Fibroblast of villous mesenchyme (primary cell): Measurements from ENCODE around the gene EIF4E2. TPM values are rescaled to one million over a fixed set of nuclear protein-coding genes. Genes with fewer than 3 reads are reported as not detected.

Experiments
- DNase-seq: peaks from one replicate; pipeline ENCODE4 v3.0.0-alpha.2; 2010; ENCODE audit warnings: low read depth
- H3K4me3 ChIP-seq: 2 replicates; pipeline ENCODE4 v1.5.1; 2011; ENCODE audit warnings: low read depth, mild to moderate bottlenecking, low read length
- total RNA-seq: library from RNA; depleted of rRNA; stranded (reverse); fragments of >200 nt; gene quantifications from 2 replicates; pipeline ENCODE4 v1.2.3, GENCODE V29; 2012
- TF ChIP-seq, protein P1 (sequence below): IDR thresholded peaks from 2 replicates; pipeline ENCODE4 v1.5.1; 2012; ENCODE audit warnings: low read depth, mild to moderate bottlenecking, low read length; ENCODE audit not compliant: insufficient read depth

EIF4E2 gene
- total RNA-seq, 1 donor, result 74.7 TPM

DNA sequence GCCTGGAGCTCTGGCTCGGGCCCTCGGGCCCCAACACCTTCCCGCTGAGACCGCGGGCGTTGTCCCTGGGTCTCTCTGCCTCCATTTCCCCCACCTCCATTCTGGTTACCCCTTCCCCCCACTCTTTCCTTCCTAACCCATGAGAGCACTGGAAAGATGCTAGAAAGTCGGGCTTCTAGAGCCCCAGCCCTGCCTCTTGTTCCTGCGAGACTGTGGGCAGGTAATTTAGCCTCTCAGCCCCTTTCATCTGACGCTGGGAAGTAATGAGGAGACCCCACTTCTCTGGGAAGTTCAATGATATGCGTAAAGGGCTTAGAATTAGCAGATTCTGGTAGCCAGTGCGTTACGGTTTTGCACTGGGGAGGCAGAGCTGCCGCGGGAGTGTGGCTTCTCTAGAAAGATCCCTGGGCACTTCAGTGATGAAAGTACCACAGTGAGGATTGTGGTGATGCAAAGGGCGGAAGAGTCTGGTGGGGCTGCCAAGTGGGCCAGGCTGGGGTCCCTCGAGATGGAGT is 46.6 kb upstream of the EIF4E2 start:
- TF ChIP-seq, protein P1, sequence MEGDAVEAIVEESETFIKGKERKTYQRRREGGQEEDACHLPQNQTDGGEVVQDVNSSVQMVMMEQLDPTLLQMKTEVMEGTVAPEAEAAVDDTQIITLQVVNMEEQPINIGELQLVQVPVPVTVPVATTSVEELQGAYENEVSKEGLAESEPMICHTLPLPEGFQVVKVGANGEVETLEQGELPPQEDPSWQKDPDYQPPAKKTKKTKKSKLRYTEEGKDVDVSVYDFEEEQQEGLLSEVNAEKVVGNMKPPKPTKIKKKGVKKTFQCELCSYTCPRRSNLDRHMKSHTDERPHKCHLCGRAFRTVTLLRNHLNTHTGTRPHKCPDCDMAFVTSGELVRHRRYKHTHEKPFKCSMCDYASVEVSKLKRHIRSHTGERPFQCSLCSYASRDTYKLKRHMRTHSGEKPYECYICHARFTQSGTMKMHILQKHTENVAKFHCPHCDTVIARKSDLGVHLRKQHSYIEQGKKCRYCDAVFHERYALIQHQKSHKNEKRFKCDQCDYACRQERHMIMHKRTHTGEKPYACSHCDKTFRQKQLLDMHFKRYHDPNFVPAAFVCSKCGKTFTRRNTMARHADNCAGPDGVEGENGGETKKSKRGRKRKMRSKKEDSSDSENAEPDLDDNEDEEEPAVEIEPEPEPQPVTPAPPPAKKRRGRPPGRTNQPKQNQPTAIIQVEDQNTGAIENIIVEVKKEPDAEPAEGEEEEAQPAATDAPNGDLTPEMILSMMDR, result no peak
- H3K4me3 ChIP-seq, result no peak overlapping the region
- DNase-seq, result no peak

DNA sequence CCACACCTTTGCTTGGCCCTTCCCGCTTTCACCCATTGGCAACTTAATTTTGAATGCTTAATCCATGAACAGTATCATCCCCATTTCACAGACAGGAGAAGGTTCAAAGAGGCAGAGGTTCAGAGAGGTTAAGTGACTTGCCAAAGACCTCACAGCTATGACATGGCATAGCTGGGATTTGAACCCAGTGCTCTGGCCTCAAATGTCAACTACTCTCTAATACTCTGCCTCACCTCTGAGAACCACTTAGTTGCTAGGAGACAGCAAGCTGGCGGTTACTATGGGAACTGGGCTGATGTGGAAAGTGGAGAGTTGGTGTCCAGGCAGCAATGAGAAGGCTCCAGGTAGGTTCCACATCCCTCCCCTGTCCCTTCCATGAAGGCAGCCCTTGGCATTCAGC is 46.1 kb upstream of the EIF4E2 start:
- TF ChIP-seq, protein P1, result no peak
- DNase-seq, result no peak
- H3K4me3 ChIP-seq, result no peak overlapping the region

DNA sequence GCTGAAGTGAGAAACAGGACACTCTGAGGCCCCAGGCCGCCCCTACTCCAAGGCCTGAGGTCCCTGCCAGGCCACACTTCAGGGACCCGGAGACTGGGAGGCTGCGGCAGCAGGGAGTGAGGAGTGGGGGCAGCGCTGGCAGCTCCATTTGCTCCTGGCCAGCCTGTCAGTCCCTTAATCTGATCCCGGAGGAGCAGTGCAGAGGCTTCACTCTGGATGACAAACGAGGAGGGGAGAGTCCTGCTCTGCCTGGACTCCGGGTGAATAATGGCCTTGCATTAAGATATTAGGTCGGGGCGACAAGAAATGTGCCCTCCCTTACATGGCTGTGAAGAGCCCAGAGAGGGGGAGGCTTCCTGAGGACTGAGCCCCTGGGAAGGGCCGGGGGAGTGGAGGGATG is 44.6 kb upstream of the EIF4E2 start:
- no peak for DNase-seq
- TF ChIP-seq, protein P1, result no peak

DNA sequence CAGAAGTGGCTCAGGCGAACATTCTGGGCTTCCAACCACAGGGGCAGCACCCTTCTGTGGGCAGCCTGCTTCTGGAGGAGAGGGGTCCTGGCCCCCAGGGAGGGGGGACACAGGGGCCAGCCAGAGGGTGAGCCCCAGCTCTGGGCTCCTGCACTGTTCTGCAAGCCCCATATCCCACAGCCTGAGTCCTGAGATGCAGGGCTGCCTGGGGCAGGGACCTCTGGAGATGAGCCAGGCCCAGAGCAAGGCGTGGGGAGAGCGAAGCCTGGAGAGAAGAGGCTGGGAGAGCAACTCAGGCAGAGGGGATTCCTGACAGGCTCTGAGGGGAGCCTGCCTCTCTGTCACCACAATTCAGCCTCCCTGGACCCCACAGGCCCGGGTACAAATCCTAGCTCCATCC is 43.8 kb upstream of the EIF4E2 start:
- DNase-seq, result no peak
- no peak overlapping the region for H3K4me3 ChIP-seq
- TF ChIP-seq, protein P1, result no peak

More for the DNA sequence above, 44.6 kb upstream of the EIF4E2 start:
- no peak overlapping the region for H3K4me3 ChIP-seq

DNA sequence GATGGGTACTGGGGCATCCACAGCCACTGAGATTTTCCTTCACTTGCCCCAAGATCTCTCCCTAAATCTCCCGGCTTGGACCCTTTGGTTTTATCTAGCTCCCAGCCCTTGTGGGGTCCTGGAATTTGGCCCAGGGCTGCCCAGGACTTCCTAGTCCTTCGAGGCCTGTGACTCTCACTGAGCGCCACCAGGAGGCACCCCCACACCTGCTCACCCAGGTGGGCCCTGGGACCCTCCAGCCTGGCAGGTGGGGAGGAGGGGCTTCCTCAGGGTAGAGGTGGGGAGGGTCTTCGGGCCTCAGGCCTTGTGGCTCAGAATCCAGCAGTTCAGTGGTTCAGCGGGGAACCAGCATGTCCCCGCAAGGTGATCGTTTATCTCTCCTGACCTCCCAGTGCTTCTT is 42.2 kb upstream of the EIF4E2 start:
- H3K4me3 ChIP-seq, result no peak overlapping the region
- TF ChIP-seq, protein P1, result no peak
- no peak for DNase-seq

DNA sequence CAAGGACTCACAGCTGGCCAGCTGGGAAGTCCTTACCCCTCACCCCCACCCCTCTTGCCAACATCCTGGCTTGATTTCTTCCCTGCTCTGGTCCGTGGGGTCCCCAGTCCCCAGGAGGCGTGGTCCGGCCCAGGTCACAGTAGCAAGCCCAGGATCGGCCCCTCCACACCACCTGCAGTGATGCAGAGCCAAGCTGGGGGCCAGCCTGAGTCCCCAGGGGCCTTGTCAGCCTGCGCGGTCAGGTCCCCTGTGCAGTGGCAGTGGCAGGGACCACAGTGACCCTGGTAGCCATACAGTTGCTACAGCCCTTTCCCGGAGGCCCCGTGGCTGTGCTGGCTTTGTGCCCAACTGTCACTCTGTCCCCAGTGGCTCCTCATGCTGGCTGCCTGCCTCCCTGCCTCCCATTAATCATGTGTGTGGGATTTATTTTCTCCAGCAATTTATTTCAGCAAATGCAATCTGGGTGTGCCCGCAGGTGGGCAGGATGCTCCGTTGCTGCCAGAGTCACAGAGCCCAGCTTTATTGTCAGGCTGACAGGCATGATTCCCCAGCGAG is 39.1 kb upstream of the EIF4E2 start:
- TF ChIP-seq, protein P1, result no peak
- H3K4me3 ChIP-seq, result no peak overlapping the region
- no peak for DNase-seq

DNA sequence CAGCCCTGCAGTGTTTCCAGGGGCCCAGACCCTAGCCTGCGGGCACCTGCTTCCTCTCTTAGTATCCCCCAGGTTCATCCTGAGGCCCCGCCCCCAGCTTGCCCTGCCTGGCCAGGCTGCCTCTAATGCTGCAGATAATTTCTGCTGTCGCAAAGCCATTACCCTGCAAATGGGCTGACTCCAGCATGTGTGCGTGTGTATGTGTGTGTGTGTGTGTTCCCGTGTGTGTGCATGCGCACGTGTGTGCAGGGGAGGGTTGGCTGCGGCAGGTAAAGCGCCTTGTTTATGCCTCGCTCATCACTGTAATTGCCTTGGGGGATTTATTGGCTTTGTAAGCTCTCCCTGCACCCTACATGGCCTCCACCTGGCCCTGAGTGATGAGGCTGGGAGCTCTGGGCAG is 37.9 kb upstream of the EIF4E2 start:
- H3K4me3 ChIP-seq, result no peak overlapping the region
- TF ChIP-seq, protein P1, result no peak
- no peak for DNase-seq
